ENCODE measurements around the gene SCAI. TPM values are rescaled to one million over a fixed set of nuclear protein-coding genes. Genes with fewer than 3 reads are reported as not detected.

Gene SCAI
- total and polyA plus RNA-seq, 2 of the 4 experiments (the other 2 are of a cell fraction) = 3.6 to 14.5 TPM

GRCh38 chr9:125141751-125142150 is 1.6 kb downstream of the SCAI start:
- Histone ChIP-seq H4K5ac (ENCODE audit: low read depth, low read length) (no peak overlapping the region), H4K20me1 (ENCODE audit: insufficient read depth, low read length) (peaks cover 3% of the 10 kb centered on the region; the same call in 1 of the 2 replicates), H2BK5ac (ENCODE audit: low read depth, low read length, poor library complexity, severe bottlenecking) (peak overlapping the region; percentile 71), H2BK15ac (ENCODE audit: low read depth, low read length) (no peak overlapping the region; the same call in 2 of the 3 replicates), H3K18ac (ENCODE audit: low read depth, low read length) (no peak overlapping the region), H3K56ac (ENCODE audit: extremely low read depth, insufficient read depth, low read length) (no peak overlapping the region), H2BK20ac (ENCODE audit: low read depth, low read length) (no peak overlapping the region), H3K36me3 (ENCODE audit: control insufficient read depth, insufficient read depth, low read length) (no peaks in the 10 kb centered on the region; the same call in 1 of the 2 replicates), H3K4me3 (ENCODE audit: insufficient read depth, low read depth, low read length) (no peak overlapping the region), H3K4me2 (ENCODE audit: low read depth, low read length) (peak overlapping the region; percentile 53; the same call in 1 of the 2 replicates), H2BK120ac (ENCODE audit: low read depth, low read length) (peak overlapping the region; percentile 37; the same call in 1 of the 2 replicates), H3K79me1 (ENCODE audit: low read depth in 1 of 2, low read length in 2 of 2) (peaks cover 9 to 40% of the 10 kb centered on the region in 2 experiments), H4K8ac (ENCODE audit: low read depth in 2 of 2, low read length in 2 of 2) (peak overlapping the region in 1 of 2 experiments; percentile 20; a peak in 1 of 4 replicates), H3K27ac (ENCODE audit: insufficient read depth, low read length) (no peak overlapping the region), H2AFZ (replicated peaks; ENCODE audit: low read length, poor library complexity) (no peak overlapping the region), H2AK5ac (ENCODE audit: low read depth, low read length) (peak overlapping the region; percentile 78; the same call in 1 of the 2 replicates), H3K9me1 (ENCODE audit: insufficient read depth, low read length) (no peaks in the 10 kb centered on the region), H3K23ac (ENCODE audit: low read depth, low read length) (peak overlapping the region; percentile 74; the same call in 1 of the 2 replicates), H2AK9ac (replicated peaks; ENCODE audit: low read depth, low read length, poor library complexity) (no peak overlapping the region), H3K4me1 (ENCODE audit: control insufficient read depth, insufficient read depth, low read length) (peaks cover 5% of the 10 kb centered on the region; the same call in 1 of the 2 replicates), H3K4ac (ENCODE audit: low read depth, low read length) (peak overlapping the region; percentile 58; the same call in 1 of the 2 replicates), H3K9me3 (ENCODE audit: control insufficient read depth, insufficient read depth, low read length) (no peaks in the 10 kb centered on the region), H3K14ac (replicated peaks; ENCODE audit: low read depth, low read length) (0 out of 2 replicates have a peak overlapping the region, but pooled peaks have one; percentile 35), H3K9ac (ENCODE audit: low read depth, low read length) (no peak overlapping the region), H3K27me3 (ENCODE audit: control insufficient read depth, insufficient read depth, low read length) (no peaks in the 10 kb centered on the region), H4K91ac (ENCODE audit: insufficient read depth, low read depth, low read length) (no peak overlapping the region; the same call in 1 of the 2 replicates)
- in situ Hi-C loops (cut with MboI; ENCODE audit: low sequenced_read_pairs) (loop anchor here (5.0 to 10.0 kb wide), 3 partner anchors 199 to 367 kb away; partner anchors contain the start of genes ARPC5L, GOLGA1, NR6A1 and OLFML2A), dilution Hi-C loops (cut with HindIII; ENCODE audit: low sequenced_read_pairs, unreplicated experiment) (no loop called here), intact Hi-C loops (cut with micrococcal nuclease) (loop anchor here (2.0 kb wide), 2 partner anchors 271 to 367 kb away; no protein-coding TSS in a partner anchor)
- TSS peak; percentile 16 for BruUV-seq (replicated peaks)
- DNase-seq (no peak), ATAC-seq (ENCODE audit: low read depth) (no peak)
- no CpG with 5 or more reads among the region's 4 CpGs for WGBS, 2 experiments (ENCODE audit: extremely low coverage in 2 of 2, insufficient read length in 1 of 2)
- ChIA-PET CTCF (no interaction called here), POLR2A (ENCODE audit: unreplicated experiment) (interaction anchor here (0.5 to 1.1 kb wide), 2 partner anchors 35 to 216 kb away, joined by 3 to 6 read pairs; no protein-coding TSS in a partner anchor)
- TF ChIP-seq ELK1 (IDR thresholded peaks at IDR 0.05; ENCODE audit: borderline replicate concordance, low read depth, low read length) (no peak), FOS (IDR thresholded peaks at IDR 0.05; ENCODE audit: low read depth, low read length) (no peak), CTCF (conservative IDR thresholded peaks at IDR 0.05; ENCODE audit: low read depth, low read length) (no peak), SMC3 (IDR thresholded peaks at IDR 0.05; ENCODE audit: low read depth, low read length) (no peak), MXI1 (IDR thresholded peaks at IDR 0.05; ENCODE audit: borderline replicate concordance, low read depth, low read length) (no peak), MAFK (IDR thresholded peaks at IDR 0.05; ENCODE audit: low read depth, low read length) (no peak), RCOR1 (IDR thresholded peaks at IDR 0.05; ENCODE audit: insufficient replicate concordance, low read length) (no peak), BHLHE40 (IDR thresholded peaks at IDR 0.05; ENCODE audit: low read depth, low read length) (no peak), CHD1 (IDR thresholded peaks at IDR 0.05; ENCODE audit: low read depth, low read length) (no peak), POLR2A (IDR thresholded peaks at IDR 0.05; ENCODE audit: low read depth, low read length) (no peak), MAZ (IDR thresholded peaks at IDR 0.05; ENCODE audit: borderline replicate concordance, low read depth, low read length) (no peak), RAD21 (IDR thresholded peaks at IDR 0.05; ENCODE audit: low read length) (no peak)
